ENCODE measurements around the gene ZNF142. TPM values are rescaled to one million over a fixed set of nuclear protein-coding genes. Genes with fewer than 3 reads are reported as not detected.

ZNF142 gene
- total RNA-seq, 1 donor from 2014 or later, result 43.1 TPM

GRCh38 chr2:218648088-218648786, 11.2 kb downstream of the ZNF142 start:
- H3K27me3 Mint-ChIP-seq, result no peaks in the 10 kb centered on the region

GRCh38 chr2:218645126-218645525, 14.3 kb downstream of the ZNF142 start:
- Mint-ChIP-seq H3K9me3 (ENCODE audit: low read depth) (no peaks in the 10 kb centered on the region), H3K27ac (no peak overlapping the region), H3K4me3 (ENCODE audit: low read depth) (no peak overlapping the region), H3K4me1 (ENCODE audit: low read depth) (no peaks in the 10 kb centered on the region), H3K36me3 (ENCODE audit: insufficient read depth) (peaks cover 8% of the 10 kb centered on the region), H3K27me3 (no peaks in the 10 kb centered on the region)
- TF ChIP-seq, protein P1, sequence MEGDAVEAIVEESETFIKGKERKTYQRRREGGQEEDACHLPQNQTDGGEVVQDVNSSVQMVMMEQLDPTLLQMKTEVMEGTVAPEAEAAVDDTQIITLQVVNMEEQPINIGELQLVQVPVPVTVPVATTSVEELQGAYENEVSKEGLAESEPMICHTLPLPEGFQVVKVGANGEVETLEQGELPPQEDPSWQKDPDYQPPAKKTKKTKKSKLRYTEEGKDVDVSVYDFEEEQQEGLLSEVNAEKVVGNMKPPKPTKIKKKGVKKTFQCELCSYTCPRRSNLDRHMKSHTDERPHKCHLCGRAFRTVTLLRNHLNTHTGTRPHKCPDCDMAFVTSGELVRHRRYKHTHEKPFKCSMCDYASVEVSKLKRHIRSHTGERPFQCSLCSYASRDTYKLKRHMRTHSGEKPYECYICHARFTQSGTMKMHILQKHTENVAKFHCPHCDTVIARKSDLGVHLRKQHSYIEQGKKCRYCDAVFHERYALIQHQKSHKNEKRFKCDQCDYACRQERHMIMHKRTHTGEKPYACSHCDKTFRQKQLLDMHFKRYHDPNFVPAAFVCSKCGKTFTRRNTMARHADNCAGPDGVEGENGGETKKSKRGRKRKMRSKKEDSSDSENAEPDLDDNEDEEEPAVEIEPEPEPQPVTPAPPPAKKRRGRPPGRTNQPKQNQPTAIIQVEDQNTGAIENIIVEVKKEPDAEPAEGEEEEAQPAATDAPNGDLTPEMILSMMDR (IDR thresholded peaks at IDR 0.05; ENCODE audit: unreplicated experiment), result no peak
- DNase-seq (ENCODE audit: low spot score, unreplicated experiment), result no peak

More at GRCh38 chr2:218648088-218648786, 11.2 kb downstream of the ZNF142 start:
- H3K4me3 Mint-ChIP-seq (ENCODE audit: low read depth), result no peak overlapping the region
- no peaks in the 10 kb centered on the region for H3K9me3 Mint-ChIP-seq (ENCODE audit: low read depth)
- H3K27ac Mint-ChIP-seq, result no peak overlapping the region
- TF ChIP-seq, protein P1 (IDR thresholded peaks at IDR 0.05; ENCODE audit: unreplicated experiment), result peak; percentile 80
- no peak for DNase-seq (ENCODE audit: low spot score, unreplicated experiment)
- H3K36me3 Mint-ChIP-seq (ENCODE audit: insufficient read depth), result peaks cover 7% of the 10 kb centered on the region
- H3K4me1 Mint-ChIP-seq (ENCODE audit: low read depth), result no peaks in the 10 kb centered on the region

GRCh38 chr2:218644721-218645120, 14.7 kb downstream of the ZNF142 start:
- DNase-seq (ENCODE audit: low spot score, unreplicated experiment), result no peak
- H3K27me3 Mint-ChIP-seq, result no peaks in the 10 kb centered on the region
- H3K4me1 Mint-ChIP-seq (ENCODE audit: low read depth), result no peaks in the 10 kb centered on the region
- no peaks in the 10 kb centered on the region for H3K9me3 Mint-ChIP-seq (ENCODE audit: low read depth)
- no peak overlapping the region for H3K4me3 Mint-ChIP-seq (ENCODE audit: low read depth)
- TF ChIP-seq, protein P1 (IDR thresholded peaks at IDR 0.05; ENCODE audit: unreplicated experiment), result no peak
- peaks cover 8% of the 10 kb centered on the region for H3K36me3 Mint-ChIP-seq (ENCODE audit: insufficient read depth)
- peak overlapping the region; percentile 52 for H3K27ac Mint-ChIP-seq

GRCh38 chr2:218643751-218644310, 15.6 kb downstream of the ZNF142 start:
- H3K27me3 Mint-ChIP-seq, result no peaks in the 10 kb centered on the region
- no peak overlapping the region for H3K4me3 Mint-ChIP-seq (ENCODE audit: low read depth)
- TF ChIP-seq, protein P1 (IDR thresholded peaks at IDR 0.05; ENCODE audit: unreplicated experiment), result no peak
- no peaks in the 10 kb centered on the region for H3K9me3 Mint-ChIP-seq (ENCODE audit: low read depth)
- H3K36me3 Mint-ChIP-seq (ENCODE audit: insufficient read depth), result peaks cover 10% of the 10 kb centered on the region
- no peak overlapping the region for H3K27ac Mint-ChIP-seq
- no peaks in the 10 kb centered on the region for H3K4me1 Mint-ChIP-seq (ENCODE audit: low read depth)
- no peak for DNase-seq (ENCODE audit: low spot score, unreplicated experiment)

- no peaks in the 10 kb centered on the region for H3K9me3 Mint-ChIP-seq (ENCODE audit: low read depth)
- no peaks in the 10 kb centered on the region for H3K27me3 Mint-ChIP-seq
- no peak overlapping the region for H3K27ac Mint-ChIP-seq
- TF ChIP-seq, protein P1 (IDR thresholded peaks at IDR 0.05; ENCODE audit: unreplicated experiment), result no peak
- H3K4me3 Mint-ChIP-seq (ENCODE audit: low read depth), result no peak overlapping the region
- no peaks in the 10 kb centered on the region for H3K4me1 Mint-ChIP-seq (ENCODE audit: low read depth)
- H3K36me3 Mint-ChIP-seq (ENCODE audit: insufficient read depth), result peaks cover 7% of the 10 kb centered on the region
- no peak for DNase-seq (ENCODE audit: low spot score, unreplicated experiment)
Measured at GRCh38 chr2:218642786-218643185, 16.6 kb downstream of the ZNF142 start.
